ENCODE measurements around the gene SMARCC1. TPM values are rescaled to one million over a fixed set of nuclear protein-coding genes. Genes with fewer than 3 reads are reported as not detected.

Gene SMARCC1
- total and polyA plus RNA-seq, 3 donors from 2014 or later: 48.1 to 80.1 (median 64.4) TPM

DNA sequence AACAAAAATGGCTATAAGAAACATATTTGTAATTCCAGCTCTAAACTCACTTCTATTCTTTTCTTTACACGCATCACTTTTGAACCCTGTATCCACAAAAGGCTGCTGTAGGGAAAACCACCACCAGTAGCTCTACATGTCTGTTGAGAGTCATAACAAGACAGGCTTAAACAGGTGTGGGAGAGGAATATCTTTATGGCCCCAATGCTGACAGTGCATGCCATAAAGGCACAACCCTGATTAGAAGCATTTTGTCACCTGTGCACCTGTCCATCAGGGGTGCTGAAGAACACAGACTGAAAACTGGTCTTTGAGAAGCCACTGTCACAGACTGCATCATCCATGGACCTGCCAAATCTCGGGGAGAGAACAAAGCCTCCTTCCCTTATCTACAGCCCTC lies 191.5 kb downstream of the SMARCC1 start:
- Histone ChIP-seq H3K36me3 (ENCODE audit: low read depth, missing control alignments) (no peaks in the 10 kb centered on the region), H3K4me1 (no peaks in the 10 kb centered on the region), H3K27me3 (no peaks in the 10 kb centered on the region), H3K4me3 (no peak overlapping the region), H3K9me3 (no peaks in the 10 kb centered on the region), H3K27ac (no peak overlapping the region)
- intact Hi-C loops (cut with DNase I; ENCODE audit: low total_unique reads): no loop called here
- WGBS, 2 donors: 92 to 97% methylated on average over 2 of the region's 2 CpGs
- DNase-seq: no peak
- TF ChIP-seq, protein P1, sequence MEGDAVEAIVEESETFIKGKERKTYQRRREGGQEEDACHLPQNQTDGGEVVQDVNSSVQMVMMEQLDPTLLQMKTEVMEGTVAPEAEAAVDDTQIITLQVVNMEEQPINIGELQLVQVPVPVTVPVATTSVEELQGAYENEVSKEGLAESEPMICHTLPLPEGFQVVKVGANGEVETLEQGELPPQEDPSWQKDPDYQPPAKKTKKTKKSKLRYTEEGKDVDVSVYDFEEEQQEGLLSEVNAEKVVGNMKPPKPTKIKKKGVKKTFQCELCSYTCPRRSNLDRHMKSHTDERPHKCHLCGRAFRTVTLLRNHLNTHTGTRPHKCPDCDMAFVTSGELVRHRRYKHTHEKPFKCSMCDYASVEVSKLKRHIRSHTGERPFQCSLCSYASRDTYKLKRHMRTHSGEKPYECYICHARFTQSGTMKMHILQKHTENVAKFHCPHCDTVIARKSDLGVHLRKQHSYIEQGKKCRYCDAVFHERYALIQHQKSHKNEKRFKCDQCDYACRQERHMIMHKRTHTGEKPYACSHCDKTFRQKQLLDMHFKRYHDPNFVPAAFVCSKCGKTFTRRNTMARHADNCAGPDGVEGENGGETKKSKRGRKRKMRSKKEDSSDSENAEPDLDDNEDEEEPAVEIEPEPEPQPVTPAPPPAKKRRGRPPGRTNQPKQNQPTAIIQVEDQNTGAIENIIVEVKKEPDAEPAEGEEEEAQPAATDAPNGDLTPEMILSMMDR (IDR thresholded peaks at IDR 0.05): no peak
- no peak for TF ChIP-seq POLR2A (IDR thresholded peaks at IDR 0.05)

DNA sequence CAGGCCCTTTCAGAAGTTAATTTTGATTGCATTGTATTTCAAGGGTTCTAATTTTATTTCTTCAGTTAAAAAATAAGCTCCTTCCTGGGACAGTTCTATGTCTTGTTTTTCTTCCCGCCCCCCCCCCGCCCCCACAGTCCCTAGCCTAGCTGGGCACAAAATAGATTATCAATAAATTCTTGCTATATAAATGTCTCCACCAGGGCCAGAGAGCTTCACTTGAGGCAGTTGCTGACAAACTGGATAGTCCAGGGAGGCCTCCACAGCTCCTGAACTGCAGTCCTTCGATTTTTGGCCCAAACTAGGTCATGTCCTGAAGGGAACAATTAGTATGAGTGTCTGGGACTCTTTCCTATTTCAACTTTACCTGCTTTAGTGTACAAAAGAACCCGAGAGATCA lies 193.1 kb downstream of the SMARCC1 start:
- no peak for DNase-seq
- TF ChIP-seq, protein P1 (IDR thresholded peaks at IDR 0.05): no peak
- TF ChIP-seq POLR2A (IDR thresholded peaks at IDR 0.05): no peak
- 88 to 97% methylated on average over 4 of the region's 4 CpGs for WGBS, 2 donors
- Histone ChIP-seq H3K36me3 (ENCODE audit: low read depth, missing control alignments) (no peaks in the 10 kb centered on the region), H3K27ac (no peak overlapping the region), H3K9me3 (no peaks in the 10 kb centered on the region), H3K4me1 (no peaks in the 10 kb centered on the region), H3K27me3 (no peaks in the 10 kb centered on the region), H3K4me3 (no peak overlapping the region)
- intact Hi-C loops (cut with DNase I; ENCODE audit: low total_unique reads): no loop called here

DNA sequence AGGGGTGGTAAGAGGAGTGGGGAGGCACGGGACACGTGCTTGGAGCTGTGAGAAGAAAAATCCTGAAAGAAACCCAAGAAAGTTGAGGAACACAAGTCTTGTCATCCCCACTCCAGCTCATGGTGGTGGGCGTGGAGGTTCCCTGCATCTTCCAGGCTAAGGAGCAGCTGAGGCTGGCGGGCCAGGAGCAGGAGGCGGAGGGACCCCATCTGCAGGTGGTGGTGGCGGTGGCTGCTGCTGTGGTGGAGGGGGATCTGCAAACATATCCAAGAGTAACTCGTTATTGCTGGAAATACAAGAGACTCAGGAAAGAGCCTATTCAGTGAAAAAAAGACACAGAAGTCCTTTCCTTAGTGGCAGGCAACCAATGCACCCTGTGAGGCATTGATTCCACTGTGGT lies 193.6 kb downstream of the SMARCC1 start:
- H3K27ac ChIP-seq: no peak overlapping the region
- no peak for TF ChIP-seq POLR2A (IDR thresholded peaks at IDR 0.05)
- TF ChIP-seq, protein P1 (IDR thresholded peaks at IDR 0.05): no peak
- DNase-seq: no peak
- WGBS, 2 donors: 88 to 97% methylated on average over 7 of the region's 7 CpGs
- intact Hi-C loops (cut with DNase I; ENCODE audit: low total_unique reads): no loop called here
- no peaks in the 10 kb centered on the region for H3K36me3 ChIP-seq (ENCODE audit: low read depth, missing control alignments)
- no peaks in the 10 kb centered on the region for H3K4me1 ChIP-seq
- no peaks in the 10 kb centered on the region for H3K27me3 ChIP-seq
- no peaks in the 10 kb centered on the region for H3K9me3 ChIP-seq
- no peak overlapping the region for H3K4me3 ChIP-seq

DNA sequence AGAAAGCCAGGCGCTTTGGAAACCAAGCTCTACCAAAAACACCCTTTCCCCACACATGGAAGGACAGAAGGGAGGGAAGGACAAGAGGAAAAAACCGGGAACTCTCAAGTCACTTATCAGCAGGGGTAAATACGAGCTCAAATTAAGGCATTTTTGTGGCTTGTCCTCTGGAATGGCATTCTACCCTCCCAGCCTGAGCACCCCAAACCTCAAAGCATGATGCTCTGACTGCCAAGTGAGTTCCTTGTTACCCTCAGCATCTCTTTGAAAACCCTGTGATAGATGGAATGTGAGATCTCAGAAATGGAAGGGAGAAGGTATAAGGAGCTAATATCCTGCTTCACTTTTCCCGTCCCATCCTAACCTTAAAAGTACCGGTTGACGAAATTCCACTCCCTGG lies 194.9 kb downstream of the SMARCC1 start:
- no peak overlapping the region for H3K4me3 ChIP-seq
- intact Hi-C loops (cut with DNase I; ENCODE audit: low total_unique reads): no loop called here
- no peaks in the 10 kb centered on the region for H3K9me3 ChIP-seq
- no peak overlapping the region for H3K27ac ChIP-seq
- H3K4me1 ChIP-seq: no peaks in the 10 kb centered on the region
- WGBS, 2 donors: 87 to 91% methylated on average over 6 of the region's 6 CpGs
- no peak for DNase-seq
- H3K36me3 ChIP-seq (ENCODE audit: low read depth, missing control alignments): no peaks in the 10 kb centered on the region
- no peaks in the 10 kb centered on the region for H3K27me3 ChIP-seq
- TF ChIP-seq POLR2A (IDR thresholded peaks at IDR 0.05): no peak
- TF ChIP-seq, protein P1 (IDR thresholded peaks at IDR 0.05): no peak

- intact Hi-C loops (cut with DNase I; ENCODE audit: low total_unique reads): no loop called here
- H3K9me3 ChIP-seq: no peaks in the 10 kb centered on the region
- H3K27me3 ChIP-seq: no peaks in the 10 kb centered on the region
- H3K4me3 ChIP-seq: no peak overlapping the region
- 69 to 77% methylated on average over 3 of the region's 3 CpGs for WGBS, 2 donors
- peaks cover 3% of the 10 kb centered on the region for H3K4me1 ChIP-seq
- H3K36me3 ChIP-seq (ENCODE audit: low read depth, missing control alignments): no peaks in the 10 kb centered on the region
- no peak for TF ChIP-seq POLR2A (IDR thresholded peaks at IDR 0.05)
- TF ChIP-seq, protein P1 (IDR thresholded peaks at IDR 0.05): no peak
- no peak for DNase-seq
- no peak overlapping the region for H3K27ac ChIP-seq
Measured at GRCh38 chr3:47583320-47584075, 198.2 kb downstream of the SMARCC1 start.

Measured in testis (tissue), 3 donors.